ENCODE data around the gene GON7. TPM values are rescaled to one million over a fixed set of nuclear protein-coding genes. Genes with fewer than 3 reads are reported as not detected.
"Not testable (repeated sequence)": the region's sequence is repeated elsewhere in the genome, so short reads cannot be mapped to it uniquely, and the experiment has no call there.

GON7 gene
- total and polyA plus RNA-seq, 4 experiments from 2014 or later, result 11.6 to 28.8 (median 17.9) TPM

GRCh38 chr14:93170141-93170540 is 36.7 kb downstream of the GON7 start:
- H3K4me1 Mint-ChIP-seq; H3K36me3 ChIP-seq (ENCODE audit: insufficient read depth, low read length); H3K27me3 Mint-ChIP-seq; H3K4me1 ChIP-seq (ENCODE audit: insufficient read depth, low read length); H3K27me3 ChIP-seq (ENCODE audit: insufficient read depth, low read length); DNase-seq; H3K27ac Mint-ChIP-seq; POLR2A ChIA-PET (ENCODE audit: partially characterized antibody); H3K9me3 ChIP-seq (ENCODE audit: control insufficient read depth in 1 of 2, low read length in 2 of 2); H3K36me3 Mint-ChIP-seq; H3K9me3 Mint-ChIP-seq; H3K4me3 ChIP-seq (ENCODE audit: low read length in 2 of 2); H3K27ac ChIP-seq (ENCODE audit: low read depth, low read length); H3K4me3 Mint-ChIP-seq; intact Hi-C loops (cut with micrococcal nuclease): not testable (repeated sequence)
- CTCF ChIA-PET (ENCODE audit: partially characterized antibody), result interaction anchor here (2.2 to 3.9 kb wide), 2 partner anchors 8 to 14 kb away, joined by 11 to 14 read pairs; partner anchors contain the start of genes LYSET and MOAP1

- H3K27ac Mint-ChIP-seq; H3K27ac ChIP-seq (ENCODE audit: low read depth, low read length); H3K9me3 ChIP-seq (ENCODE audit: control insufficient read depth in 1 of 2, low read length in 2 of 2); H3K4me1 Mint-ChIP-seq; H3K4me3 ChIP-seq (ENCODE audit: low read length in 2 of 2); H3K27me3 Mint-ChIP-seq; H3K36me3 Mint-ChIP-seq; H3K9me3 Mint-ChIP-seq; H3K27me3 ChIP-seq (ENCODE audit: insufficient read depth, low read length); H3K4me3 Mint-ChIP-seq; intact Hi-C loops (cut with micrococcal nuclease); H3K36me3 ChIP-seq (ENCODE audit: insufficient read depth, low read length); DNase-seq; POLR2A ChIA-PET (ENCODE audit: partially characterized antibody); H3K4me1 ChIP-seq (ENCODE audit: insufficient read depth, low read length): not testable (repeated sequence)
- CTCF ChIA-PET (ENCODE audit: partially characterized antibody), result interaction anchor here (1.2 to 3.9 kb wide), 3 partner anchors 9 to 56 kb away, joined by 5 to 14 read pairs (median 11); partner anchors contain the start of genes LYSET and MOAP1
Measured at GRCh38 chr14:93169619-93170018, 37.2 kb downstream of the GON7 start.

GRCh38 chr14:93168610-93169009 is 38.3 kb downstream of the GON7 start:
- H3K36me3 Mint-ChIP-seq; H3K4me1 Mint-ChIP-seq; intact Hi-C loops (cut with micrococcal nuclease); H3K9me3 ChIP-seq (ENCODE audit: control insufficient read depth in 1 of 2, low read length in 2 of 2); H3K4me3 Mint-ChIP-seq; H3K27me3 Mint-ChIP-seq; H3K4me3 ChIP-seq (ENCODE audit: low read length in 2 of 2); DNase-seq; H3K36me3 ChIP-seq (ENCODE audit: insufficient read depth, low read length); H3K27ac ChIP-seq (ENCODE audit: low read depth, low read length); H3K9me3 Mint-ChIP-seq; H3K27ac Mint-ChIP-seq; H3K27me3 ChIP-seq (ENCODE audit: insufficient read depth, low read length); H3K4me1 ChIP-seq (ENCODE audit: insufficient read depth, low read length): not testable (repeated sequence)
- POLR2A ChIA-PET (ENCODE audit: partially characterized antibody), result interaction anchor here (0.7 kb wide), 1 partner anchor 15 kb away, joined by 3 read pairs; no protein-coding TSS in a partner anchor
- CTCF ChIA-PET (ENCODE audit: partially characterized antibody), result interaction anchor here (1.2 to 3.9 kb wide), 3 partner anchors 10 to 55 kb away, joined by 5 to 14 read pairs (median 11); partner anchors contain the start of genes LYSET and MOAP1

- H3K27ac ChIP-seq (ENCODE audit: low read depth, low read length); H3K9me3 ChIP-seq (ENCODE audit: control insufficient read depth in 1 of 2, low read length in 2 of 2); H3K36me3 ChIP-seq (ENCODE audit: insufficient read depth, low read length); H3K4me3 ChIP-seq (ENCODE audit: low read length in 2 of 2); H3K9me3 Mint-ChIP-seq; H3K4me3 Mint-ChIP-seq; H3K4me1 ChIP-seq (ENCODE audit: insufficient read depth, low read length); H3K27me3 Mint-ChIP-seq; intact Hi-C loops (cut with micrococcal nuclease); POLR2A ChIA-PET (ENCODE audit: partially characterized antibody); H3K27me3 ChIP-seq (ENCODE audit: insufficient read depth, low read length); H3K36me3 Mint-ChIP-seq; H3K4me1 Mint-ChIP-seq; DNase-seq: not testable (repeated sequence)
- CTCF ChIA-PET (ENCODE audit: partially characterized antibody), result interaction anchor here (1.3 kb wide), 2 partner anchors 12 to 14 kb away, joined by 4 to 5 read pairs; no protein-coding TSS in a partner anchor
- peak overlapping the region in 1 of 7 donors; percentile 66 for H3K27ac Mint-ChIP-seq
Measured at GRCh38 chr14:93165271-93166265, 41.3 kb downstream of the GON7 start.

DNA sequence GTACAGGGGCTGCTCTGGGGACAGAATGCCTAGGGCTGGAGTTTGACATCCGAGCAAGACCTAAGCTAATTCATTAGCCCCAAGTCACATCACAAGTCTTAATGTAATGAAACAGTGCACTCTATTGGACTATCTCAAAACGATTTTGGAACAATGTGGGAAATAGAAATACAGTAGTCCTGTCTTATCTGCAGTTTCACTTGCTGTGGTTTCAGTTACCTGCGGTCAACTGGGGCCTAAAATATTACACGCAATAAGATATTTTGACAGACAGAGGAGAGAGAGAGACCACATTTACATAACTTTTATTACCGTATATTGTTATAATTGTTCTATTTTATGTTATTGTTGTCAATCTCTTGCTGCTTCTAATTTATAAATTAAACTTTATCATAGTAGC is 43.3 kb downstream of the GON7 start:
- H3K4me1 Mint-ChIP-seq, result no peaks in the 10 kb centered on the region
- H3K9me3 ChIP-seq (ENCODE audit: control insufficient read depth in 1 of 2, low read length in 2 of 2), result no peaks in the 10 kb centered on the region
- no peaks in the 10 kb centered on the region for H3K27me3 Mint-ChIP-seq

GRCh38 chr14:93161411-93161940 is 45.4 kb downstream of the GON7 start:
- H3K4me3 ChIP-seq (ENCODE audit: low read length in 2 of 2), result no peak overlapping the region
- Mint-ChIP-seq H3K4me3 (no peak overlapping the region), H3K27me3 (no peaks in the 10 kb centered on the region), H3K4me1 (no peaks in the 10 kb centered on the region), H3K9me3 (no peaks in the 10 kb centered on the region), H3K36me3 (no peaks in the 10 kb centered on the region), H3K27ac (no peak overlapping the region)
- CTCF ChIA-PET (ENCODE audit: partially characterized antibody), result interaction anchor here (1.3 to 1.4 kb wide), 2 partner anchors 18 to 48 kb away, joined by 4 read pairs; no protein-coding TSS in a partner anchor
- POLR2A ChIA-PET (ENCODE audit: partially characterized antibody), result no interaction called here
- H3K27me3 ChIP-seq (ENCODE audit: insufficient read depth, low read length), result no peaks in the 10 kb centered on the region
- intact Hi-C loops (cut with micrococcal nuclease), result no loop called here
- H3K9me3 ChIP-seq (ENCODE audit: control insufficient read depth in 1 of 2, low read length in 2 of 2), result no peaks in the 10 kb centered on the region
- no peak overlapping the region for H3K27ac ChIP-seq (ENCODE audit: low read depth, low read length)
- no peaks in the 10 kb centered on the region for H3K4me1 ChIP-seq (ENCODE audit: insufficient read depth, low read length)
- H3K36me3 ChIP-seq (ENCODE audit: insufficient read depth, low read length), result no peaks in the 10 kb centered on the region
- DNase-seq, result no peak

More for the DNA sequence above, 43.3 kb downstream of the GON7 start:
- Mint-ChIP-seq H3K27ac (no peak overlapping the region), H3K9me3 (no peaks in the 10 kb centered on the region), H3K4me3 (no peak overlapping the region), H3K36me3 (no peaks in the 10 kb centered on the region)
- no peaks in the 10 kb centered on the region for H3K27me3 ChIP-seq (ENCODE audit: insufficient read depth, low read length)
- H3K4me3 ChIP-seq (ENCODE audit: low read length in 2 of 2), result no peak overlapping the region
- no peaks in the 10 kb centered on the region for H3K4me1 ChIP-seq (ENCODE audit: insufficient read depth, low read length)
- no peak for DNase-seq
- POLR2A ChIA-PET (ENCODE audit: partially characterized antibody), result no interaction called here
- CTCF ChIA-PET (ENCODE audit: partially characterized antibody), result no interaction called here
- no peaks in the 10 kb centered on the region for H3K36me3 ChIP-seq (ENCODE audit: insufficient read depth, low read length)
- no peak overlapping the region for H3K27ac ChIP-seq (ENCODE audit: low read depth, low read length)
- intact Hi-C loops (cut with micrococcal nuclease), result no loop called here

DNA sequence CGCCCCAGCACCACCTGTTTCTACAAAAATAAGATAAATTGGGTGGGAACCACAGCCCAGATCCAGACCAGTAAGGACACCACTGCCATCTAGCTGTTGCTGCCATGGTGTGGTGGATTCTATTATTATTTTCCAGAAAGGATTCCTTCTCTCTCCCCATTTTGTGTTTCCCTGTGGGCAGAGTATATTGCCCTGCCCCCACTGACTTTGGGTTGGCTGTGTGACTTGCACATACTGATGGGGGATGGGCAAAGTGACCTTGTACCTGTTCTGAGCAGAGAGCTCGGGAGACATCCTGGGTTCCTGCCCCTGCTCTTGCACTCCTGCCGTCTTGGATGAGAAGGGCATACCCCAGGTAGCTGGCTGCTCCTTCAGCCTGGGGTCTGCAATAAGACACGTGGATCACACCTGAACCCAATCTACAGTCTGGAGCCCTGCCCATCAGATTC is 46.5 kb downstream of the GON7 start:
- H3K4me3 ChIP-seq (ENCODE audit: low read length in 2 of 2), result no peak overlapping the region
- no peaks in the 10 kb centered on the region for H3K36me3 ChIP-seq (ENCODE audit: insufficient read depth, low read length)
- H3K27ac ChIP-seq (ENCODE audit: low read depth, low read length), result no peak overlapping the region
- H3K4me1 ChIP-seq (ENCODE audit: insufficient read depth, low read length), result no peaks in the 10 kb centered on the region
- H3K4me1 Mint-ChIP-seq, result no peaks in the 10 kb centered on the region
- no peaks in the 10 kb centered on the region for H3K27me3 ChIP-seq (ENCODE audit: insufficient read depth, low read length)
- intact Hi-C loops (cut with micrococcal nuclease), result no loop called here
- no peak overlapping the region for H3K4me3 Mint-ChIP-seq
- H3K27ac Mint-ChIP-seq, result peak overlapping the region in 2 of 7 donors; percentile 5 to 57
- CTCF ChIA-PET (ENCODE audit: partially characterized antibody), result interaction anchor here (0.7 to 1.4 kb wide), 3 partner anchors 19 to 47 kb away, joined by 3 to 4 read pairs (median 4); no protein-coding TSS in a partner anchor
- no peaks in the 10 kb centered on the region for H3K9me3 ChIP-seq (ENCODE audit: control insufficient read depth in 1 of 2, low read length in 2 of 2)
- DNase-seq, result no peak
- H3K9me3 Mint-ChIP-seq, result no peaks in the 10 kb centered on the region
- no peaks in the 10 kb centered on the region for H3K36me3 Mint-ChIP-seq
- POLR2A ChIA-PET (ENCODE audit: partially characterized antibody), result no interaction called here
- no peaks in the 10 kb centered on the region for H3K27me3 Mint-ChIP-seq

All from CD4-positive, alpha-beta memory T cell (primary cell).